ENCODE data around the gene HIBADH. TPM values are rescaled to one million over a fixed set of nuclear protein-coding genes. Genes with fewer than 3 reads are reported as not detected.

Gene HIBADH
- total RNA-seq, 1 experiment from 2014 or later: 31.2 TPM

DNA sequence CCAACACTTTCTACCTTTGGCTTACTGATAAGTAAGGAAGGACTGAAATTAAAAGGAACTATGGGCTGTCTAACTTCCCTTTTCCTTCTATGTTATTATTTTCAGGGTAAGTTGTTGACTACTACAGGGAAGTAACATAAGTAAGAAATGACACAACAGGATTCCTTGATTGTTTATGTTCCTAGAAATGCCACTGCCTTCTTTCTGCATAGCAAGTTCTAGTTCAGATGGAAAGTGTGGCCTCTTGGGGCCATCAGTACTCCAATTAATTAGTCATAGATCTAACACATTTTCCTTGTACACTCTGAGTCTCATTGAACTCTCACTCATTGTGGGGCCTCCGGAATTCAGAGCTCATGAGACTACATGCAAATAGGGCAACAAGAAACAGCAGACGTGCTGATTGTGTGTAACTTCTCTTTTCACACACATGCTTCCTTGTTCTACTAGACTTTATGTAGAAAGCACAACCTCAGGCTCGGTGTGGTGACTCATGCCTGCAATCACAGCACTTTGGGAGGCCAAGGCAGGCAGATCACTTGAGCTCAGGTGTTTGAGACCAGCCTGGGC is 35.3 kb upstream of the HIBADH start:
- DNase-seq (ENCODE audit: low read depth, low spot score): no peak
- no peaks in the 10 kb centered on the region for H3K36me3 ChIP-seq (ENCODE audit: control insufficient read depth, insufficient read depth, low read length)
- intact Hi-C loops (cut with micrococcal nuclease; ENCODE audit: unreplicated experiment) (no loop called here), in situ Hi-C loops (cut with HindIII; ENCODE audit: low pct_unique_long_range_greater_than_20kb, low sequenced_read_pairs) (no loop called here)
- H3K4me1 ChIP-seq (ENCODE audit: control insufficient read depth, insufficient read depth, low read length): no peaks in the 10 kb centered on the region; the same call in 1 of the 2 replicates
- no peaks in the 10 kb centered on the region for H3K27me3 ChIP-seq (ENCODE audit: control insufficient read depth, insufficient read depth, low read length)
- 0 out of 2 replicates have a peak overlapping the region, but pooled peaks have one; percentile 4 for H3K27ac ChIP-seq (ENCODE audit: low read length)
- CTCF ChIA-PET: no interaction called here
- TF ChIP-seq SIN3A (IDR thresholded peaks at IDR 0.05; ENCODE audit: borderline replicate concordance, insufficient read depth, low read depth, low read length): no peak
- TF ChIP-seq, protein P1, sequence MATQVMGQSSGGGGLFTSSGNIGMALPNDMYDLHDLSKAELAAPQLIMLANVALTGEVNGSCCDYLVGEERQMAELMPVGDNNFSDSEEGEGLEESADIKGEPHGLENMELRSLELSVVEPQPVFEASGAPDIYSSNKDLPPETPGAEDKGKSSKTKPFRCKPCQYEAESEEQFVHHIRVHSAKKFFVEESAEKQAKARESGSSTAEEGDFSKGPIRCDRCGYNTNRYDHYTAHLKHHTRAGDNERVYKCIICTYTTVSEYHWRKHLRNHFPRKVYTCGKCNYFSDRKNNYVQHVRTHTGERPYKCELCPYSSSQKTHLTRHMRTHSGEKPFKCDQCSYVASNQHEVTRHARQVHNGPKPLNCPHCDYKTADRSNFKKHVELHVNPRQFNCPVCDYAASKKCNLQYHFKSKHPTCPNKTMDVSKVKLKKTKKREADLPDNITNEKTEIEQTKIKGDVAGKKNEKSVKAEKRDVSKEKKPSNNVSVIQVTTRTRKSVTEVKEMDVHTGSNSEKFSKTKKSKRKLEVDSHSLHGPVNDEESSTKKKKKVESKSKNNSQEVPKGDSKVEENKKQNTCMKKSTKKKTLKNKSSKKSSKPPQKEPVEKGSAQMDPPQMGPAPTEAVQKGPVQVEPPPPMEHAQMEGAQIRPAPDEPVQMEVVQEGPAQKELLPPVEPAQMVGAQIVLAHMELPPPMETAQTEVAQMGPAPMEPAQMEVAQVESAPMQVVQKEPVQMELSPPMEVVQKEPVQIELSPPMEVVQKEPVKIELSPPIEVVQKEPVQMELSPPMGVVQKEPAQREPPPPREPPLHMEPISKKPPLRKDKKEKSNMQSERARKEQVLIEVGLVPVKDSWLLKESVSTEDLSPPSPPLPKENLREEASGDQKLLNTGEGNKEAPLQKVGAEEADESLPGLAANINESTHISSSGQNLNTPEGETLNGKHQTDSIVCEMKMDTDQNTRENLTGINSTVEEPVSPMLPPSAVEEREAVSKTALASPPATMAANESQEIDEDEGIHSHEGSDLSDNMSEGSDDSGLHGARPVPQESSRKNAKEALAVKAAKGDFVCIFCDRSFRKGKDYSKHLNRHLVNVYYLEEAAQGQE (IDR thresholded peaks at IDR 0.05; ENCODE audit: insufficient read depth in 1 of 2, low read depth in 2 of 2, low read length in 1 of 2): no peak
- TF ChIP-seq POLR2AphosphoS5 (IDR thresholded peaks at IDR 0.05; ENCODE audit: low read depth, low read length): no peak
- no peak for TF ChIP-seq CTCF (IDR thresholded peaks at IDR 0.05)
- TF ChIP-seq TCF7L2 (IDR thresholded peaks at IDR 0.05; ENCODE audit: low read depth, low read length): no peak
- H3K9me3 ChIP-seq (ENCODE audit: control insufficient read depth, insufficient read depth, low read depth, low read length): no peaks in the 10 kb centered on the region
- BruUV-seq (replicated peaks): no TSS peak
- H3K4me3 ChIP-seq (ENCODE audit: low read depth in 2 of 2, low read length in 2 of 2): no peak overlapping the region
- peak; percentile 62; the same call in 1 of the 2 replicates for ATAC-seq
- POLR2A ChIA-PET: interaction anchor here (0.6 kb wide), 1 partner anchor 41 kb away, joined by 4 read pairs; no protein-coding TSS in a partner anchor

DNA sequence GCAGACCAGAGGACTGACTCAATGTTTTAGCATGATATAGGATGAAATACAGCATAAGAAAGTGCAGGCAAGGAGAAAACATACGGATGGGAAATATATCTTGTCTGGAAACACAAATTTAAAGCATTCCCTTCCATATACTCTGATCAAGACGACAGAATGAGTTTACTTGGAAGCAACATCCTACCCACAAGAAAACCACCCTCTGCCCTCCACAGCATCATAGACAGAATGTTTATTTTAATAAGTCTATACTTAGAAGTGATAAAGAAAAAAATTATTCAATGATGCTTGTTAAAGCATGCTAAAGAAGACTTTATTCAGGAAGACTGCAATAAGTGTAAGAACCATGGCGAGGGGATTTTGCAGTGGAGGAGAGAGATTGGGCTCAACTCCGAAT is 32.4 kb upstream of the HIBADH start:
- Histone ChIP-seq H3K4me3 (ENCODE audit: low read depth in 2 of 2, low read length in 2 of 2) (no peak overlapping the region), H3K36me3 (ENCODE audit: control insufficient read depth, insufficient read depth, low read length) (no peaks in the 10 kb centered on the region), H3K27ac (ENCODE audit: low read length) (no peak overlapping the region), H3K9me3 (ENCODE audit: control insufficient read depth, insufficient read depth, low read depth, low read length) (no peaks in the 10 kb centered on the region), H3K27me3 (ENCODE audit: control insufficient read depth, insufficient read depth, low read length) (no peaks in the 10 kb centered on the region), H3K4me1 (ENCODE audit: control insufficient read depth, insufficient read depth, low read length) (no peaks in the 10 kb centered on the region; the same call in 1 of the 2 replicates)
- BruUV-seq (replicated peaks): no TSS peak
- in situ Hi-C loops (cut with HindIII; ENCODE audit: low pct_unique_long_range_greater_than_20kb, low sequenced_read_pairs): no loop called here
- TF ChIP-seq, protein P1 (IDR thresholded peaks at IDR 0.05; ENCODE audit: insufficient read depth in 1 of 2, low read depth in 2 of 2, low read length in 1 of 2): no peak
- no peak for TF ChIP-seq TCF7L2 (IDR thresholded peaks at IDR 0.05; ENCODE audit: low read depth, low read length)
- TF ChIP-seq SIN3A (IDR thresholded peaks at IDR 0.05; ENCODE audit: borderline replicate concordance, insufficient read depth, low read depth, low read length): no peak
- intact Hi-C loops (cut with micrococcal nuclease; ENCODE audit: unreplicated experiment): no loop called here
- DNase-seq (ENCODE audit: low read depth, low spot score): no peak
- ChIA-PET CTCF (no interaction called here), POLR2A (no interaction called here)
- ATAC-seq: no peak

Measured in Panc1 (cell line).